ENCODE data around the gene TPST2.

Gene TPST2

DNA sequence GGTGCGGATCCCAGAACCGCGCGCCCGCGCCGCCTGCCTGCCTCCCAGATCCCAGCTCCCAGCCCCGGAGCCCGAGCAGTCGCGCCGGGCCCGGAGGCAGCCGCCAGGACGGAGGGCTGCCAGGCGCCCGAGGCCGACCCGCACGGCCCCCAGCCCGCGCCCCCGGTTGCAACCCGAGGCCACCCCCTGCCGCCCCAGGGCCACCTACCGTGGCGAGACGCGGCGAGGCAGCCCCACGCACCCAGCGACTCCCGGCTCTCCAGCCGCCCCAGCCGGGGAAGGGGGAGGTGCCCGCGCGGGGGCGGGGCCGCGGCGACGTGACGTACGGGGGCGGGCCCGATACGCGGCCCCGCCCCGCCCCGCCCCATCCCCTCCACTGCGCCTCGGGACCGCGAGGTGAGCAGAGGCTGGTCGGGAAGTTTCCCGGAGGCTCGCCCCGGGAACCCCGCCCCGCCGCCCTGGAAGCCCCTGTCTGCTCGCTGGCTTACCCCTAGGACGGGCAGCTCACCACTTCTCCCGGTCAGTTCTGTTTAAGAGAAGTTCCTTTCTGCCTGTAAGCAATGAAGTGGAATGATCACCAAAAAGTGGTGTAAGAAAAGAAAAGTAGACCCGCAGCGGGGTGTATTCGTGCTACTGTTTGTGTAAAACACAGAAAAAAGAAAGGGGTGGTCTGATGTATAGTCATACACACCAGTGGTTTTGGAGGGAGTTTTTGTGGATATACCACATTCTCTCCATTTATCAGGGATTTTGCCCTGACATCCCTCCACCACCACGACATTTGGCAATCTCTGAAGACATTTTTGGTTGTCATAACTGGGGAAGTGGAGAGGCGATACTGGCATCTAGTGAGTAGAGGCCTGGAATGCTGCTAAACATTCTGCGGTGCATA, at the start of gene TPST2:
Gene TPST2, minus strand, starts transcription at position 288 of the 892 bp plus-strand sequence. CDS start 48,502 bp downstream, outside the sequence.
- intact Hi-C loops (cut with DNase I): loop anchor here (10.0 kb wide), 1 partner anchor 75 kb away; the partner anchor contains the start of gene TFIP11

DNA sequence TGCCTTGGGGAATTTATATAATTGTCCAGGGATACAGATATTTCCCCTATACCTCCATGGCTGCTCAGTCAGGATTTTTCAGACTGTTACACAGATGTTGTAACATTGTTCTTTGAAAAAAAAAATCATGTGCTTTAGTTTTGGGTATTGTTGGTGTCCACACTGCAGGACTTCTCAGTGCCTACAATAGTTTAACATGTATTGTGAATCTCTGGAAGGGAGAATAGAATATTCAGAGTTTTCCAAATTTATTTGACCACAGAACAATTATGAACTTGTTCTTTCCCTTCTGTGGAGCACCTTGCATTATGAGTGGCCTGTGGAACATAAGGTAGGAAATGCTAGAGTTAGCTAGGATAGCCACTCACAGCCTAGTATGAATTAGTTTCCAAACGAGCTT, 46.4 kb upstream of the TPST2 start:
- DNase-seq: no peak
- intact Hi-C loops (cut with DNase I): no loop called here

More for the DNA sequence above, at the start of gene TPST2:
- DNase-seq: peak; percentile 25 to 91 (median 79)

GRCh38 chr22:26635117-26635516, 45.2 kb upstream of the TPST2 start:
- intact Hi-C loops (cut with DNase I): no loop called here
- no peak for DNase-seq

DNA sequence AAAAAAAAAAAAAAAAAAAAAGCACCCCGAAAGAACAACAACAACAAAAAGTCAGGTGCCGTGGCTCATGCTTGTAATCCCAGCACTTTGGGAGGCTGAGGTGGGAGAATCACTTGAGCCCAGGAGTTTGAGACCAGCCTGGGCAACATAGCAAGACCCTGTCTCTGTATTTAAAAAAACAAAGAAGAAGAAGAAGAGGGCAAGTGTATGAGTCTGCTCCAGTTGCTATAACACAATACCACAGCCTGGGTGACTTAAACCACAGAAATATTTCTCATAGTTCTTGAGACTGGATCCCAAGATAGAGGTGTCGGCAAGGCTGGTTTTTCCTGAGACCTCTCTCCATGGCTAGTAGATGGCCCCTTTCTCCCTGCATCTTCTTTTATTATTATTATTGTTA, 44.3 kb upstream of the TPST2 start:
- no peak for DNase-seq
- intact Hi-C loops (cut with DNase I): no loop called here

GRCh38 chr22:26632422-26633155, 42.7 kb upstream of the TPST2 start:
- DNase-seq: no peak
- intact Hi-C loops (cut with DNase I): no loop called here

GRCh38 chr22:26631282-26631681, 41.4 kb upstream of the TPST2 start:
- intact Hi-C loops (cut with DNase I): no loop called here

GRCh38 chr22:26629988-26630761, 40.2 kb upstream of the TPST2 start:
- DNase-seq: no peak
- intact Hi-C loops (cut with DNase I): no loop called here

More at GRCh38 chr22:26631282-26631681, 41.4 kb upstream of the TPST2 start:
- no peak for DNase-seq

GRCh38 chr22:26624803-26625202, 34.9 kb upstream of the TPST2 start:
- DNase-seq: no peak

GRCh38 chr22:26623984-26624383, 34.1 kb upstream of the TPST2 start:
- intact Hi-C loops (cut with DNase I): no loop called here
- DNase-seq: no peak

More at GRCh38 chr22:26624803-26625202, 34.9 kb upstream of the TPST2 start:
- intact Hi-C loops (cut with DNase I): no loop called here

- no peak for DNase-seq
- intact Hi-C loops (cut with DNase I): no loop called here
These were observed 31.7 kb upstream of the TPST2 start, which contains the start of gene CRYBA4 for GRCh38 chr22:26621663-26622062. CRYBA4 (plus strand) TSS chr22:26621963; CDS start chr22:26622597, 634 bp downstream.

DNA sequence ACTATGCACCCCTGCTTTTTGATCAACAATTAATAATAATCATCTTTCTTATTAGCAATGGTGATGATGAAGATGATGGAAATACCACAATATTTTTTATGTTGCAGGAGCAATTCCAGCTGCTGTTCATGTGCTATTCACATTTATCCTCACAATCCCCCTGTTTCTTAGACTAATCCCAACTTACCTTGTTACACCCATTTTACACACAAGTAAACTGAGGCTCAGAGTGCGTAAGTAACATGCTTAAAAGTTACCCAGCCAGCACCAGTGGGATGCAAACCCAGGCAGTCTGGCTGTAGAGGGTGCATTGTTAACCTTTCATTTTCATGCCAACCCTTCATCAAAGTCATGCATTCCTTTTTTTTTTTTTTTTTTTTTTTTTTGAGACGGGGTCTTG, 30.3 kb upstream of the TPST2 start:
- intact Hi-C loops (cut with DNase I): no loop called here
- no peak for DNase-seq

DNA sequence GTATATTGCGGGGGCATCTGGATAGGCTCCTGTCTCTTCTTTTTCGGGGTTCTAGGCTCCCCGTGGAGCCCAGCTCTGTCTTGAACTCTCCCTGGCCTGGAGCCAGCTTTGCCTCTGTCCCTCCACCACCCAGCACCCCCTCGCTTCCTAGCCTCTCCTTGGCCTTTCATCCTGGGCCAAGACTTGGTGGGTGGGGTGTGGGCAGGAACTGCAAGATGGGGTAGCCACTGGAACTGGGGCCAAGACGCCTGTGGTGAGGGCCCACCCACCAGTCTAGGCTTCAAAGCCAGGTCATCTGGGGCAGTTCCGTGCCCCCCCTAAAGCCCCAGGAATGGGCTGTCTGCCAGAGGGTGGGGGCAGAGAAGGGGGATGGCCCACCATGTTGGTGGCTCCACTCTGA, 29.6 kb upstream of the TPST2 start:
- no peak for DNase-seq
- intact Hi-C loops (cut with DNase I): no loop called here

- no peak for DNase-seq
- intact Hi-C loops (cut with DNase I): no loop called here
These were observed 28.5 kb upstream of the TPST2 start for GRCh38 chr22:26618455-26618854.

DNA sequence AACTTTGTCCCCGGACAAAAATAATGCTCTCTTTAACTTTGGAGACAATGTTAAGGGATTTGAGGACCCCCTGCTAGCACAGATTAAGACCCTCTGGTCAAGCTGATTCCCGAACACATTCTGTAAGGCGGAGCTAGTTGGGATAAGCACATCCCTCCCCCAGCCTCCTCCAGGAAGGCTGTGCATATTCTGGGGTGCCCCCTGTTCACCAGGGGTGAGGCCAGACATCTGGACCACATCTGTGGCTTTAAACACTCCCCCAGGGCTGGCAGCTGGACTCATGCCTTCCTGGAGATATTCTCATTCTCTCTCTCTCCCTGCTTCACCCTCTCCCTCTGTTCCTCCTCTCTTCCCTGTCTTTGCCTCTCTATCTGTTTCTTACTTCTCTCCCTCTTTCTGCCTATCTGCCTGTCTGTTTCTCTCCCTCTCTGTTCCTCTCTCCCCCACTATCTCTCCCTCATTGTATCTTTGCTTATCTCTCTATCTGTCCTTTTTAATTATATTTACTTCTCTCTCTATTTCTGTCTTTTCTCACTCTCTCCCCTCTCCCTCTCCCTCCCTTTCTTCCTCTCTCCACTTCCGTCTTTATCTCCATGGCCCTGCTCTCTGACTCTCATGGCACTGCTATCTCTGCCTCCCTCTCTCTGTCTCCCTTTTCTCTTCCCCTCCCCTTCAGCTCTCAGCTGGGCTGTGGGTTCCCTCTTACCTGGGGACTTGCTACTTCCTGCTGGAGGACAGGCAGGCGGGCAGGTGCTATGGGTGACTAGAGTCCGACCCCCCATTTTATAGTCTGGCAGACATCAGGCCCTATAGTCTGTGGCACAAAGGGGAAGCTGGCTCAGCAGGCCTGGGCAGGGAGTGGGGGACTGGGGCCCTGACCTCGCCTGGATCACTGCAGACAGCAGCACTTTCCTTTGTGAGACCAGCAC, 27.6 kb upstream of the TPST2 start, which contains the start of gene CRYBB1:
Gene CRYBB1, minus strand, starts transcription at position 757 of the 929 bp plus-strand sequence. CDS start 1,708 bp downstream, outside the sequence.
- peak in 21 of 42 donors; percentile 6 to 50 (median 24) for DNase-seq
- intact Hi-C loops (cut with DNase I): no loop called here

DNA sequence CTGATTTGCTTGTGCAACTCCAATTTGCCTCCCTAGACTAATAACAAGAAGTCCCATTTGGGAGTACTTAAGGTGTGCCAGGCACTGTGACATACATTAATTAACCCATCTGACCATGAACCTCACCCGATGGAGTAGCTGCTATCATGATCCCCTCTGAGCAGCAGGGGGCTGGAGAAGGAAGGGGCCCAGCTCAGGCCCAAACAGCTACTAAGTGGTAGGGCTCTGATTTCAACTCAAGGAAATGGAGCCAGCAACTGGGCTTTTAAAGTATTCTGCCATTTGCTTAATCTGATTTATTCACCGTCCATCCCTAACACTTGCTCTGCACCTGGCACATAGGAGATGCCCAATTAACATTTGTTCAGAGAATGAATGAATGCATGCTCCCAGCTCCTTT, 26.7 kb upstream of the TPST2 start:
- intact Hi-C loops (cut with DNase I): no loop called here
- no peak for DNase-seq

DNA sequence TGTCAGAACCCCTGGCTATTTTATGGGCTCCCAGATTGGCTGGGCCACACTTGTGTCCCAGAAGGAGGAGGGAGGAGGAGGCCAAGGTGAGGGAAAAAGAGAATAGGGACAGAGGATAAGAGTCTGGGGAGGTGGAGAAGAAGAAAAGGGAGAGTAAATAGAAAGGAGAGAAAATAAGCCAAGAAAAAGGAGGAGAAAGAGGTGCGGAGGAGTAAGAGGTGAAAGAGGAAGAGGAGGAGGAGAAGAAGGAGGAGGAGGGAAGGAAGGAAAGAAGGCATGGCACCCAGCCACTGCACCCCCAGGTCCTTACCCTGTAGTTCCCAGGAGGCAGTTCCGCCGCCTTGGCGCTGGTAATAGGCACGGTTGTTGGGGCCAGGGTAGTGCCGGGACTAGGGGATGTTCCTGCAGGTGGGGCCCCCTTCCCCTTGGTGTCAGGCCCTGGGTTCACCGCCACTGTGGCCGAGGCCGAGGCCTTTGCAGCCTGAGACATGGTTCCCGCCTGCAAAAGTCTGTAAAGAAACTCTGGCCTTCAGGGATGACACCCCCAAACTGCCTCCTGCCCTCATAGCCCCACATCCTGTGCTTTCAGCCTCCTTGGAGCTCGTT, 26.0 kb upstream of the TPST2 start:
- DNase-seq: no peak
- intact Hi-C loops (cut with DNase I): no loop called here

DNA sequence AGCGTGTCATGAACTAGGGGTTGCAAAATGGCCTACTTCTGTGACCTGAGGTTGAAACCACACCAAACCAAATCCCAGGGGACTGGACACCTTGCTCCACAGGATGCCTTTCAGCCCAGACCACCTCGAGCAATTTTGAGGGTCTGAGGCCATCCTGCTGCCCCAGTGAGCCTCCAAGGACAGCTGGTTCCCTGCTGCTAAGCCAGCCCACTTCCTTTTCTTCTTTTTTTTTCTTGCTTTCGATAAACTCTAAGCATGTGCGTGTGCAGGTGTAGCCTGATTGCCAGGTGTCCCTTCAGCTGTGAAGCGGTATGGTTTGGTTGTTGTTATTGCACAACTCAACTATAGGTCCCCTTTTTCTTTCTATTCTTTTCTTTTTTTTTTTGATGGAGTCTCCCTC, 25.2 kb upstream of the TPST2 start:
- intact Hi-C loops (cut with DNase I): no loop called here
- DNase-seq: no peak

GRCh38 chr22:26614322-26614721, 24.4 kb upstream of the TPST2 start:
- intact Hi-C loops (cut with DNase I): no loop called here
- DNase-seq: no peak

Data from head of caudate nucleus (tissue), 42 donors.